ENCODE data around the gene ACACB.

ACACB gene

GRCh38 chr12:109221277-109221931 is 105.0 kb downstream of the ACACB start:
- DNase-seq = no peak

GRCh38 chr12:109222062-109222461 is 105.7 kb downstream of the ACACB start:
- DNase-seq = no peak

- DNase-seq = no peak
Measured at GRCh38 chr12:109222496-109222895, 106.1 kb downstream of the ACACB start.

- DNase-seq = no peak
Measured at GRCh38 chr12:109223211-109223610, 106.8 kb downstream of the ACACB start.

GRCh38 chr12:109223868-109224267 is 107.5 kb downstream of the ACACB start:
- no peak for DNase-seq

GRCh38 chr12:109228664-109229063 is 112.3 kb downstream of the ACACB start:
- DNase-seq = no peak

- no peak for DNase-seq
Measured at GRCh38 chr12:109230193-109230592, 113.8 kb downstream of the ACACB start.

GRCh38 chr12:109232731-109233130 is 116.3 kb downstream of the ACACB start:
- no peak for DNase-seq

- DNase-seq = no peak
Measured at GRCh38 chr12:109234012-109234411, 117.6 kb downstream of the ACACB start.

- no peak for DNase-seq
Measured at GRCh38 chr12:109236257-109236656, 119.9 kb downstream of the ACACB start.

- DNase-seq = no peak
Measured at GRCh38 chr12:109239179-109239578, 122.8 kb downstream of the ACACB start.

- no peak for DNase-seq
Measured at GRCh38 chr12:109239691-109240090, 123.3 kb downstream of the ACACB start.

GRCh38 chr12:109240365-109240764 is 124.0 kb downstream of the ACACB start:
- DNase-seq = no peak

- no peak for DNase-seq
Measured at GRCh38 chr12:109241936-109242335, 125.5 kb downstream of the ACACB start.

- DNase-seq = no peak
Measured at GRCh38 chr12:109244073-109244472, 127.7 kb downstream of the ACACB start.

GRCh38 chr12:109246221-109246620 is 129.8 kb downstream of the ACACB start:
- DNase-seq = no peak

GRCh38 chr12:109247831-109248654 is 131.7 kb downstream of the ACACB start:
- no peak for DNase-seq

- no peak for DNase-seq
Measured at GRCh38 chr12:109250523-109250922, 134.1 kb downstream of the ACACB start.

GRCh38 chr12:109252799-109253198 is 136.4 kb downstream of the ACACB start:
- DNase-seq = no peak

GRCh38 chr12:109253913-109254544 is 137.6 kb downstream of the ACACB start:
- no peak for DNase-seq

GRCh38 chr12:109255377-109255776 is 139.0 kb downstream of the ACACB start:
- no peak for DNase-seq

GRCh38 chr12:109256011-109256410 is 139.6 kb downstream of the ACACB start:
- DNase-seq = no peak

GRCh38 chr12:109258201-109258600 is 141.8 kb downstream of the ACACB start:
- no peak for DNase-seq

All from right hindlimb (tissue), 1 donor.